H1 (cell line): ENCODE data around the gene PPM1L.

Experiments
- CHD7 ChIP-seq: fragments of 300-600 bp; sonication (generic); IDR thresholded peaks from 2 replicates; pipeline ENCODE4 v1.7.1; 2012; ENCODE audit warnings: low read length, moderate library complexity, mild to moderate bottlenecking, inconsistent platforms; ENCODE audit not compliant: insufficient replicate concordance
- EZH2 ChIP-seq: fragments of 200-600 bp; sonication (generic); IDR thresholded peaks from 2 replicates; pipeline ENCODE4 v1.7.1; 2012; ENCODE audit warnings: low read depth, mild to moderate bottlenecking, moderate library complexity, low read length, inconsistent platforms; ENCODE audit not compliant: severe bottlenecking
- POU5F1 ChIP-seq: IDR thresholded peaks from 2 replicates; pipeline ENCODE4 v1.6.1; 2011; ENCODE audit warnings: low read depth, mild to moderate bottlenecking, low read length, moderate library complexity
- RXRA ChIP-seq: IDR thresholded peaks from 2 replicates; pipeline ENCODE4 v1.6.1; 2011; ENCODE audit warnings: low read depth, mild to moderate bottlenecking, low read length, moderate library complexity; ENCODE audit not compliant: insufficient read depth
- TAF1 ChIP-seq: IDR thresholded peaks from 2 replicates; pipeline ENCODE4 v1.6.1; 2011; ENCODE audit warnings: mild to moderate bottlenecking, low read depth, low read length
- TCF12 ChIP-seq: IDR thresholded peaks from 2 replicates; pipeline ENCODE4 v1.6.1; 2011; ENCODE audit warnings: low read depth, mild to moderate bottlenecking, low read length
- YY1 ChIP-seq: IDR thresholded peaks from 2 replicates; pipeline ENCODE4 v1.6.1; 2011; ENCODE audit warnings: low read depth, mild to moderate bottlenecking, low read length
- ZNF274 ChIP-seq: IDR thresholded peaks from 2 replicates; pipeline ENCODE4 v1.7.0; 2012; ENCODE audit warnings: low read length, borderline replicate concordance; ENCODE audit errors: extremely low read depth
- TF ChIP-seq, protein P1 (sequence below), 3 experiments: IDR thresholded peaks; 1 replicate in 2 of 3; 2 replicates in 1 of 3; pipeline versions ENCODE4 v1.5.1 to v1.6.1; 2011; ENCODE audit warnings: low read length in 3 of 3, mild to moderate bottlenecking in 3 of 3, inconsistent platforms in 2 of 3, low read depth in 1 of 3, moderate library complexity in 1 of 3; ENCODE audit not compliant: insufficient read depth in 1 of 3; ENCODE audit errors: control extremely low read depth in 1 of 3

DNA sequence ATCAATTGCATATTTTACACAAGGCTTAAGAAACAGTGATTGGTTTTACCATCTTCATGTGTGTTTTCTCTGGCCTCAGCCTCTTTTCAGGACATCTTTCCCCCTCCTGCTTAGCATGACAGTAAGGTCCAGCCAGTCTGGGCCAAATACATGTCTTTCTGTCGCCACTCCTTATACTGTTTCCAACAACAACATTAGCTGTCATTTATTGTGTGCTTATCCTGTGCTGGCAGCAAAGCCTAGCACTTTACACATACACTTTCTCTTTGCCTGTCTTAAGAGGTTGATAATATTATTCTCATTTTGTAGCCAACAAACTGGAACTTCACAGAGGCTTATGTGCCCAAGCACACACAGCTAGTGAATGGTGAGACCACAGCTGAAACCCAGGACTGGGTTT lies 311.3 kb downstream of the PPM1L start:
- TF ChIP-seq EZH2: no peak
- no peak for TF ChIP-seq POU5F1
- no peak for TF ChIP-seq ZNF274
- no peak for TF ChIP-seq TAF1
- no peak for TF ChIP-seq CHD7
- TF ChIP-seq YY1: no peak
- TF ChIP-seq, protein P1, sequence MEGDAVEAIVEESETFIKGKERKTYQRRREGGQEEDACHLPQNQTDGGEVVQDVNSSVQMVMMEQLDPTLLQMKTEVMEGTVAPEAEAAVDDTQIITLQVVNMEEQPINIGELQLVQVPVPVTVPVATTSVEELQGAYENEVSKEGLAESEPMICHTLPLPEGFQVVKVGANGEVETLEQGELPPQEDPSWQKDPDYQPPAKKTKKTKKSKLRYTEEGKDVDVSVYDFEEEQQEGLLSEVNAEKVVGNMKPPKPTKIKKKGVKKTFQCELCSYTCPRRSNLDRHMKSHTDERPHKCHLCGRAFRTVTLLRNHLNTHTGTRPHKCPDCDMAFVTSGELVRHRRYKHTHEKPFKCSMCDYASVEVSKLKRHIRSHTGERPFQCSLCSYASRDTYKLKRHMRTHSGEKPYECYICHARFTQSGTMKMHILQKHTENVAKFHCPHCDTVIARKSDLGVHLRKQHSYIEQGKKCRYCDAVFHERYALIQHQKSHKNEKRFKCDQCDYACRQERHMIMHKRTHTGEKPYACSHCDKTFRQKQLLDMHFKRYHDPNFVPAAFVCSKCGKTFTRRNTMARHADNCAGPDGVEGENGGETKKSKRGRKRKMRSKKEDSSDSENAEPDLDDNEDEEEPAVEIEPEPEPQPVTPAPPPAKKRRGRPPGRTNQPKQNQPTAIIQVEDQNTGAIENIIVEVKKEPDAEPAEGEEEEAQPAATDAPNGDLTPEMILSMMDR (IDR thresholded peaks at IDR 0.05; ENCODE audit: control extremely low read depth in 1 of 3, insufficient read depth in 1 of 3, low read depth in 1 of 3, low read length in 3 of 3): no peak
- TF ChIP-seq RXRA: no peak
- TF ChIP-seq TCF12: no peak
